ENCODE measurements around the gene KIF1A. TPM values are rescaled to one million over a fixed set of nuclear protein-coding genes. Genes with fewer than 3 reads are reported as not detected.

The KIF1A gene
- total RNA-seq, 1 donor from 2014 or later: 2.2 TPM

GRCh38 chr2:240813231-240813921 lies 6.6 kb downstream of the KIF1A start:
- Mint-ChIP-seq H3K27me3 (ENCODE audit: low read depth) (peaks cover 8% of the 10 kb centered on the region), H3K27ac (no peak overlapping the region), H3K4me3 (ENCODE audit: low read depth) (no peak overlapping the region), H3K4me1 (ENCODE audit: low read depth) (no peaks in the 10 kb centered on the region), H3K36me3 (ENCODE audit: low read depth) (no peaks in the 10 kb centered on the region), H3K9me3 (peaks cover 15% of the 10 kb centered on the region)
- DNase-seq (ENCODE audit: low spot score): no peak
- intact Hi-C loops (cut with micrococcal nuclease): no loop called here

GRCh38 chr2:240812721-240813120 lies 7.3 kb downstream of the KIF1A start:
- H3K27me3 Mint-ChIP-seq (ENCODE audit: low read depth): peaks cover 4% of the 10 kb centered on the region
- H3K4me3 Mint-ChIP-seq (ENCODE audit: low read depth): no peak overlapping the region
- intact Hi-C loops (cut with micrococcal nuclease): no loop called here
- H3K36me3 Mint-ChIP-seq (ENCODE audit: low read depth): no peaks in the 10 kb centered on the region
- H3K4me1 Mint-ChIP-seq (ENCODE audit: low read depth): no peaks in the 10 kb centered on the region
- H3K9me3 Mint-ChIP-seq: peaks cover 15% of the 10 kb centered on the region
- no peak for DNase-seq (ENCODE audit: low spot score)
- H3K27ac Mint-ChIP-seq: no peak overlapping the region

GRCh38 chr2:240812301-240812680 lies 7.7 kb downstream of the KIF1A start:
- no peak for DNase-seq (ENCODE audit: low spot score)
- Mint-ChIP-seq H3K27ac (no peak overlapping the region), H3K4me1 (ENCODE audit: low read depth) (no peaks in the 10 kb centered on the region), H3K36me3 (ENCODE audit: low read depth) (no peaks in the 10 kb centered on the region), H3K9me3 (peaks cover 15% of the 10 kb centered on the region), H3K4me3 (ENCODE audit: low read depth) (no peak overlapping the region), H3K27me3 (ENCODE audit: low read depth) (peaks cover 2% of the 10 kb centered on the region)
- intact Hi-C loops (cut with micrococcal nuclease): no loop called here

DNA sequence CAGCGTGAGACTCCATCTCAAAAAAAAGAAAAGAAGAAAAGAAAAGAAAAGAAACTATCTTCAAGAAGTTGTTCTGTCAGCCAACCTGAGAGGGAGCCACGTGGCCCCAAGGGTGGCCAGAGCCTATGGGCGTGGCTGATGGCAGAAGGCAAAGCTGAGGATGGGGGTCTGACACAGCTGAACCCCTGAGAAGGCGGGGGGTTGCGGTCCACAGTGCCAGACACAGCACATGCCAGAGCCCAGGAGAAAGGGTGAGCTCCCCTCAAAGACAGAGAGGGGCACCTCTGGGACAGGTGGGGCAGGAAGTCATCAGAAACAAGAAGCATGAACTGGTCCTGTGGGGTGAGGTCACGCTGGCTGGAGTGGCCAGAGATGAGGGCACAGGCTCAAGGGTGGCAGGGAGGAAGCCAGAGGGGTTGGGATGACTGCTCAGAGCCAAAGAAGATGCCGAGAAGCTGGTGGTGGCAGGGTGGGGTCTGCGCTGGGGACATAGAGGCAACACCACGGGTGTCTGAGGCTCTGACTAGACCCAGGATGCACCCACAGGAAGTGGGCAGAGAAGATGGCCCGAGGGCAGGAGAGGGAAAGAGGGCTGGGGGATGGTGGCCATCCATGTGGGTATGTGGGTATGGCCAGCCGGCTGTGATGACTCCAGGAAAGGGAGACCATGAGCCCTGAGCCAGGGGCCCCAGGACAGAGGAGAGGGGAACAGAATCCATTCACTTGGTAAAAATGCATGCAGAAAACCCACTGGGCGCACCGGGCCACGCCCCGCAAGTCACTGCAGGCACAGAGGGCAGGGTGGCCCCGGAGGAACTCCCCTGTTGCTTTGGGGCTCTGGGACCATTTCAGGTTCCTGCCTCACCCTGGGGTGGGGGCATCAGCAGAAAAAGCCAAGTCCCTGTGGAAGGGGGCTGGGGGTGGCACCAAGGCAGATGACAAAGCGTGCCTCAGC lies 8.4 kb downstream of the KIF1A start:
- Mint-ChIP-seq H3K9me3 (peaks cover 15% of the 10 kb centered on the region), H3K36me3 (ENCODE audit: low read depth) (no peaks in the 10 kb centered on the region), H3K4me1 (ENCODE audit: low read depth) (no peaks in the 10 kb centered on the region), H3K27me3 (ENCODE audit: low read depth) (peaks cover 2% of the 10 kb centered on the region), H3K4me3 (ENCODE audit: low read depth) (no peak overlapping the region), H3K27ac (no peak overlapping the region)
- intact Hi-C loops (cut with micrococcal nuclease): no loop called here
- DNase-seq (ENCODE audit: low spot score): no peak

DNA sequence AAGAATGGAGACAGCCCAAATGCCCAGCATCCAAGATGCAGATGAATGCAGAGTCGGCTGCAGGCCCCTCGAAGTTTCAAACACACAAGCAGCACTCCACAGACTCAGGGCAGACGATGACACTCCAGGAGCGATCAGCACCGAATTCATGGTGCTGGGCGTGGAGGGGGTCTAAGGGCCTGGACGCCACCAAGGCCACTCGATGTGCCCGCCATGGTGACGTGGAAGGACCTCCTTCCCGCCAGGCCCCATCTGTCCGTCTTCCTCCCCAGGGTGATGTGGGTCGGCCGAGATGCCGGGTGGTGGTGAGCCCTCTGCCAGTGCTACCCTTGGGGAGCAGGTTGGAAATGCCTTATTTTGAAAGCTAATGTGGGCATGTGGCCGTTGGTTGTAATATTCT lies 9.4 kb downstream of the KIF1A start:
- Mint-ChIP-seq H3K36me3 (ENCODE audit: low read depth) (no peaks in the 10 kb centered on the region), H3K9me3 (peaks cover 15% of the 10 kb centered on the region), H3K27me3 (ENCODE audit: low read depth) (peaks cover 2% of the 10 kb centered on the region), H3K4me1 (ENCODE audit: low read depth) (no peaks in the 10 kb centered on the region), H3K27ac (no peak overlapping the region), H3K4me3 (ENCODE audit: low read depth) (no peak overlapping the region)
- DNase-seq (ENCODE audit: low spot score): no peak
- intact Hi-C loops (cut with micrococcal nuclease): no loop called here

DNA sequence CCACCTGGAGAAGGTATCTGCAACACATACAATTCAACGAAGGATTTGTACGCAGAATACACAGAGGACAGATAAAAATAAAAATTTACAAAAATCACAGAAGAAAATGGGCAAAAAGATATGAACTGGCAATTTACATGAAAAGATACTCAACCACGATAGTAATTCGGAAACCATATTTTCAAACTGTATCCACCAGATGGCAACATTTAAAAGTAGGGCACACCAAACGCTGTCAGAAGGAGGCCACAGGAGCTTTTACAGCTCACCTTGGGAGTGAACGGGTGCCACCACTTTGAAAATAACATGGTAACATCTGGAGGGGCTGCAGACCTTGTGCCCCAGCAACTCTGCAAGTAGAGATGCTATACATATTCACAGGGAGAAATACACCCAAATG lies 9.8 kb downstream of the KIF1A start:
- H3K4me1 Mint-ChIP-seq (ENCODE audit: low read depth): no peaks in the 10 kb centered on the region
- intact Hi-C loops (cut with micrococcal nuclease): no loop called here
- peaks cover 15% of the 10 kb centered on the region for H3K9me3 Mint-ChIP-seq
- H3K36me3 Mint-ChIP-seq (ENCODE audit: low read depth): no peaks in the 10 kb centered on the region
- no peak for DNase-seq (ENCODE audit: low spot score)
- no peak overlapping the region for H3K4me3 Mint-ChIP-seq (ENCODE audit: low read depth)
- no peak overlapping the region for H3K27ac Mint-ChIP-seq
- peaks cover 4% of the 10 kb centered on the region for H3K27me3 Mint-ChIP-seq (ENCODE audit: low read depth)

- H3K9me3 Mint-ChIP-seq: peaks cover 14% of the 10 kb centered on the region
- no peaks in the 10 kb centered on the region for H3K4me1 Mint-ChIP-seq (ENCODE audit: low read depth)
- H3K27me3 Mint-ChIP-seq (ENCODE audit: low read depth): peaks cover 9% of the 10 kb centered on the region
- no peak overlapping the region for H3K4me3 Mint-ChIP-seq (ENCODE audit: low read depth)
- H3K27ac Mint-ChIP-seq: no peak overlapping the region
- intact Hi-C loops (cut with micrococcal nuclease): no loop called here
- no peak for DNase-seq (ENCODE audit: low spot score)
- H3K36me3 Mint-ChIP-seq (ENCODE audit: low read depth): no peaks in the 10 kb centered on the region
Observed at GRCh38 chr2:240809276-240809675, 10.7 kb downstream of the KIF1A start.

DNA sequence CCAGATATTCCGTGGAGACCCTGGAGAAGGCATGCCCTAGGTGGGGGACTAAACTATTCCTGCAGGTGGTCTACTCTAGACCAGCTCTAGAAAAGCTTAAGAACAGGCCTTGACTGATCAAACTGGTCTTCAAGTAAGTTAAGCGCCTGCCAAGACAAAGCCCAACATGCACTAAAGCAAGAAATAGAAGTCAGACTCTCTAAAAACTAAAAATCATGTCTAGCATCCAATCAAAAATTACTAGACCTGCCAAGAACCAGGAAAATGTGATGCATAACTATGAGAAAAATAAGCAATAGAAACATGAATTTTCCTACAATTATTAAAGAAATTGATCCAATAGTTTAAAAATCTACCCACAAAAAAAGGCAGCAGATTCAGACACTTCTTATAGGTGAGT lies 13.6 kb downstream of the KIF1A start:
- Mint-ChIP-seq H3K27ac (no peak overlapping the region), H3K4me1 (ENCODE audit: low read depth) (no peaks in the 10 kb centered on the region), H3K36me3 (ENCODE audit: low read depth) (no peaks in the 10 kb centered on the region), H3K4me3 (ENCODE audit: low read depth) (no peak overlapping the region), H3K9me3 (peaks cover 2% of the 10 kb centered on the region), H3K27me3 (ENCODE audit: low read depth) (peaks cover 17% of the 10 kb centered on the region)
- intact Hi-C loops (cut with micrococcal nuclease): no loop called here
- DNase-seq (ENCODE audit: low spot score): no peak

DNA sequence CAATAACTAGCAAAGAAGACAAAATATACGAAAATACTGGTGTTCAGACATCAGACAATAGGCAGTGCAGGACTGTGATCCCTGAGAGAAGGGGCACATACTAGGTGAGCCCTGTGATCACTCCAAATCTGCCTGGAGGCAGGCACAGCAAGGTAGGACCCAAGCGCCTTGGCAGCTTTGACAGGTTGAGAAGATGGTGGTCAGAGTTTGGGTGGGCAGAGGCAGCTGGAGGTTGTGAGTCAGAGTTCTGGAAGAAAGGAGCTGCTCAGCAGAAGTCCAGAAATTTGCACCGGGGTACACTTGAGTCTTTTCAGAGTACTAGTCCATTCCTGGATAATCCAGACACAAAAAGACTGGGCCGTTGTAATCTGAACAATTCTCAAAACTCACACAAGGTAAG lies 14.0 kb downstream of the KIF1A start:
- intact Hi-C loops (cut with micrococcal nuclease): no loop called here
- no peak overlapping the region for H3K27ac Mint-ChIP-seq
- peaks cover 20% of the 10 kb centered on the region for H3K27me3 Mint-ChIP-seq (ENCODE audit: low read depth)
- DNase-seq (ENCODE audit: low spot score): no peak
- H3K36me3 Mint-ChIP-seq (ENCODE audit: low read depth): no peaks in the 10 kb centered on the region
- H3K4me3 Mint-ChIP-seq (ENCODE audit: low read depth): no peak overlapping the region
- H3K9me3 Mint-ChIP-seq: no peaks in the 10 kb centered on the region
- no peaks in the 10 kb centered on the region for H3K4me1 Mint-ChIP-seq (ENCODE audit: low read depth)

- H3K27ac Mint-ChIP-seq: no peak overlapping the region
- H3K9me3 Mint-ChIP-seq: no peaks in the 10 kb centered on the region
- H3K4me1 Mint-ChIP-seq (ENCODE audit: low read depth): no peaks in the 10 kb centered on the region
- no peaks in the 10 kb centered on the region for H3K36me3 Mint-ChIP-seq (ENCODE audit: low read depth)
- intact Hi-C loops (cut with micrococcal nuclease): no loop called here
- H3K4me3 Mint-ChIP-seq (ENCODE audit: low read depth): no peak overlapping the region
- H3K27me3 Mint-ChIP-seq (ENCODE audit: low read depth): peaks cover 26% of the 10 kb centered on the region
- DNase-seq (ENCODE audit: low spot score): no peak
Observed at GRCh38 chr2:240803191-240803590, 16.8 kb downstream of the KIF1A start.

GRCh38 chr2:240799033-240799820 lies 20.8 kb downstream of the KIF1A start:
- H3K36me3 Mint-ChIP-seq (ENCODE audit: low read depth): no peaks in the 10 kb centered on the region
- H3K4me3 Mint-ChIP-seq (ENCODE audit: low read depth): no peak overlapping the region
- intact Hi-C loops (cut with micrococcal nuclease): no loop called here
- H3K27me3 Mint-ChIP-seq (ENCODE audit: low read depth): peaks cover 16% of the 10 kb centered on the region
- no peaks in the 10 kb centered on the region for H3K9me3 Mint-ChIP-seq
- no peaks in the 10 kb centered on the region for H3K4me1 Mint-ChIP-seq (ENCODE audit: low read depth)
- no peak for DNase-seq (ENCODE audit: low spot score)
- H3K27ac Mint-ChIP-seq: no peak overlapping the region

- DNase-seq (ENCODE audit: low spot score): no peak
- no peaks in the 10 kb centered on the region for H3K4me1 Mint-ChIP-seq (ENCODE audit: low read depth)
- peaks cover 15% of the 10 kb centered on the region for H3K27me3 Mint-ChIP-seq (ENCODE audit: low read depth)
- no peaks in the 10 kb centered on the region for H3K9me3 Mint-ChIP-seq
- no peak overlapping the region for H3K4me3 Mint-ChIP-seq (ENCODE audit: low read depth)
- no peaks in the 10 kb centered on the region for H3K36me3 Mint-ChIP-seq (ENCODE audit: low read depth)
- intact Hi-C loops (cut with micrococcal nuclease): no loop called here
- H3K27ac Mint-ChIP-seq: no peak overlapping the region
Observed at GRCh38 chr2:240798327-240798905, 21.6 kb downstream of the KIF1A start.

All from activated T-helper 2 cell treated with anti-CD3 and anti-CD28 coated beads, Interferon-gamma antibody, Interleukin-2, Interleukin-4, amounts not matched to agents 10 μg/mL and 5 μg/mL and 100 μg/mL, durations not matched to agents 14 hours and 24 hours and 36 hours (primary cell).